Cardiac muscle cell (in vitro differentiated cells and primary cell): Measurements from ENCODE around the gene TBC1D14. TPM values are rescaled to one million over a fixed set of nuclear protein-coding genes. Genes with fewer than 3 reads are reported as not detected.

Experiments used
- DNase-seq, 2 donors: peaks; one replicate each; pipeline versions ENCODE4 v3.0.0 to v3.0.0-alpha.2; 2010 to 2017; ENCODE audit warnings: low read depth in 1 of 2, low spot score in 1 of 2
- H3K27ac ChIP-seq: fragments of 200-600 bp; sonication (generic); 2 replicates; pipeline ENCODE4 v1.5.1; 2016
- H3K27me3 ChIP-seq: fragments of 200-600 bp; sonication (generic); 2 replicates; pipeline ENCODE4 v1.6.0; 2016; ENCODE audit warnings: control low read depth
- H3K36me3 ChIP-seq: fragments of 200-600 bp; sonication (generic); 2 replicates; pipeline ENCODE4 v1.5.1; 2016; ENCODE audit warnings: control low read depth
- H3K4me1 ChIP-seq: fragments of 200-600 bp; sonication (generic); 2 replicates; pipeline ENCODE4 v1.8.1; 2017; ENCODE audit warnings: low read depth, mild to moderate bottlenecking, mixed run types
- H3K4me3 ChIP-seq: fragments of 200-600 bp; sonication (generic); 2 replicates; pipeline ENCODE4 v1.5.1; 2016; ENCODE audit warnings: mild to moderate bottlenecking
- H3K9me3 ChIP-seq: fragments of 200-600 bp; sonication (generic); 2 replicates; pipeline ENCODE4 v1.5.1; 2017; ENCODE audit warnings: low read depth, mild to moderate bottlenecking, control low read depth
- polyA plus RNA-seq: library from polyadenylated mRNA; unstranded; fragments of >200 nt; fragmentation: Nextera tagmentation; extraction: Ambion mirVana; gene quantifications from 2 replicates; pipeline ENCODE4 v1.2.1, GENCODE V29; 2016
- total RNA-seq: library from RNA; depleted of rRNA; stranded (reverse); fragments of >200 nt; gene quantifications from 2 replicates; pipeline ENCODE4 v1.2.3, GENCODE V29; 2016
- TF ChIP-seq, protein P1 (sequence below): IDR thresholded peaks from 2 replicates; pipeline ENCODE4 v1.5.1; 2012; ENCODE audit warnings: low read depth, mild to moderate bottlenecking, low read length

Gene TBC1D14
- total and polyA plus RNA-seq, 2 experiments from 2014 or later, result 30.5 to 41.8 TPM

DNA sequence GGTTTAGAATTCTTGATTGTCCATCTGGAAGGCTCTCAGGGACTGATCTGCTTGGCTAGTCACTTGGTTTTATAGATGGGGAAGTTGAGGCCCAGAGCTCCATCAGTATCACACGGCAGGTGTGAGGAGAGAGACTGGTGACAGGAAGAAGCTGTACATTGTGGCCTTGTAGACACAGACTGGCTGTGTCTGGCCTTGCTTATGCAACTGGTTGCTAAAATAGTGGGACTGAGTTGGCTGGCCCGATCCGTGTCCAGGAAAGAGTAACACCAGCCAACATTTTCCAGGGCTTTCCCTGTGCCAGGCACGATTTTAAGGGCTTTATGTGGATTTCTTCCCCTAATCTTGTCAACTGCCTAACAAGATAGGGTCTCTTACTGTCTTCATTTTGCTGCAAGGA is 2.8 kb downstream of the TBC1D14 start:
- TF ChIP-seq, protein P1, sequence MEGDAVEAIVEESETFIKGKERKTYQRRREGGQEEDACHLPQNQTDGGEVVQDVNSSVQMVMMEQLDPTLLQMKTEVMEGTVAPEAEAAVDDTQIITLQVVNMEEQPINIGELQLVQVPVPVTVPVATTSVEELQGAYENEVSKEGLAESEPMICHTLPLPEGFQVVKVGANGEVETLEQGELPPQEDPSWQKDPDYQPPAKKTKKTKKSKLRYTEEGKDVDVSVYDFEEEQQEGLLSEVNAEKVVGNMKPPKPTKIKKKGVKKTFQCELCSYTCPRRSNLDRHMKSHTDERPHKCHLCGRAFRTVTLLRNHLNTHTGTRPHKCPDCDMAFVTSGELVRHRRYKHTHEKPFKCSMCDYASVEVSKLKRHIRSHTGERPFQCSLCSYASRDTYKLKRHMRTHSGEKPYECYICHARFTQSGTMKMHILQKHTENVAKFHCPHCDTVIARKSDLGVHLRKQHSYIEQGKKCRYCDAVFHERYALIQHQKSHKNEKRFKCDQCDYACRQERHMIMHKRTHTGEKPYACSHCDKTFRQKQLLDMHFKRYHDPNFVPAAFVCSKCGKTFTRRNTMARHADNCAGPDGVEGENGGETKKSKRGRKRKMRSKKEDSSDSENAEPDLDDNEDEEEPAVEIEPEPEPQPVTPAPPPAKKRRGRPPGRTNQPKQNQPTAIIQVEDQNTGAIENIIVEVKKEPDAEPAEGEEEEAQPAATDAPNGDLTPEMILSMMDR, result no peak
- no peak overlapping the region for H3K27ac ChIP-seq
- H3K27me3 ChIP-seq, result peaks cover 3% of the 10 kb centered on the region
- H3K4me3 ChIP-seq, result no peak overlapping the region
- peaks cover 33% of the 10 kb centered on the region for H3K4me1 ChIP-seq
- no peaks in the 10 kb centered on the region for H3K36me3 ChIP-seq
- no peaks in the 10 kb centered on the region for H3K9me3 ChIP-seq
- DNase-seq, result no peak

DNA sequence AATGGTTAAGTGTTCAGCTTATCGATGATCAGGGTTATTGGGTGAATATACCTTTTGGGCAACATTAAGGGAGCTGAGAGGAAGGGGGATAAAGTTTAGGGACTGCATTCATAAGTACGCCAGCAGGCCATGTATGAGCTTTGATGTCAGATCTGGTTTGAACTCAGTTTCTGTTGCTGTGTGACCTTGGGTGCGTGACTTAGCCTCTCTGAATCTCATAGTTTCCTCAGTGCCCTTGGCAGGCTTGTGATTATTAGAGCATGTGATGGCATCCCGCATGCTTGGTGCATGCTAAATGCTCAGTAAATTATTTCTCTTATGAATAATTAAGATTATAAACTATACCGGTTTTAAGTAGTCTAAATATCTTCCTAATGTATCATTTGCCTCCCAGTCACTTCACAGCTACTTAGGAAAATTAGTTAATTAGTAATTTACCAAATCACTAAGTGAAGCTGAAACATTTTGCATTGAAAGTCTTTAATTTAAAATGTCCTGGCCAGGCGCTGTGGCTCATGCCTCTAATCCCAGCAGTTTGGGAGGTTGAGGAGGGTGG is 3.8 kb downstream of the TBC1D14 start:
- peaks cover 31% of the 10 kb centered on the region for H3K4me1 ChIP-seq
- H3K9me3 ChIP-seq, result no peaks in the 10 kb centered on the region
- no peak overlapping the region for H3K4me3 ChIP-seq
- no peak overlapping the region for H3K27ac ChIP-seq
- H3K36me3 ChIP-seq, result no peaks in the 10 kb centered on the region
- DNase-seq, result no peak
- peaks cover 3% of the 10 kb centered on the region for H3K27me3 ChIP-seq
- TF ChIP-seq, protein P1, result no peak

DNA sequence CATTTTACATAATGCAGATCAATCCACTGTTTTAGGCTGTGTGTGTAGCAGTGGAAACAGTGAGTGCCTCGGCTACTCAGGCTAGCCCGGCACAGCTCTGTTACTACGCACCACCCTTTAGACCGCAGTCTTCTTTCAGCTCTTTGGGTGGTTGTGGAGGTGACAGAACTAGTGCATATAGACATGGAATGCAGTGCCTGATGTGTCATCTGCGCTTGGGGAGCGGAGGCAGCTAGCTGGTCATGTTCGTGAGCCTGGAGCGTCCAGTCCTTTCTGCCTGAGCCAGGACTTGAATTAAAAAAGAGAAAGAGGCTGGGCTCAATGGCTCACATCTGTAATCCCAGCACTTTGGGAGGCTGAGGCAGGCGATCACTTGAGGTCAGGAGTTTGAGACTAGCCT is 4.8 kb downstream of the TBC1D14 start:
- no peaks in the 10 kb centered on the region for H3K9me3 ChIP-seq
- no peak overlapping the region for H3K27ac ChIP-seq
- H3K4me3 ChIP-seq, result no peak overlapping the region
- TF ChIP-seq, protein P1, result no peak
- peaks cover 31% of the 10 kb centered on the region for H3K4me1 ChIP-seq
- H3K36me3 ChIP-seq, result no peaks in the 10 kb centered on the region
- DNase-seq, result no peak
- H3K27me3 ChIP-seq, result peaks cover 3% of the 10 kb centered on the region

DNA sequence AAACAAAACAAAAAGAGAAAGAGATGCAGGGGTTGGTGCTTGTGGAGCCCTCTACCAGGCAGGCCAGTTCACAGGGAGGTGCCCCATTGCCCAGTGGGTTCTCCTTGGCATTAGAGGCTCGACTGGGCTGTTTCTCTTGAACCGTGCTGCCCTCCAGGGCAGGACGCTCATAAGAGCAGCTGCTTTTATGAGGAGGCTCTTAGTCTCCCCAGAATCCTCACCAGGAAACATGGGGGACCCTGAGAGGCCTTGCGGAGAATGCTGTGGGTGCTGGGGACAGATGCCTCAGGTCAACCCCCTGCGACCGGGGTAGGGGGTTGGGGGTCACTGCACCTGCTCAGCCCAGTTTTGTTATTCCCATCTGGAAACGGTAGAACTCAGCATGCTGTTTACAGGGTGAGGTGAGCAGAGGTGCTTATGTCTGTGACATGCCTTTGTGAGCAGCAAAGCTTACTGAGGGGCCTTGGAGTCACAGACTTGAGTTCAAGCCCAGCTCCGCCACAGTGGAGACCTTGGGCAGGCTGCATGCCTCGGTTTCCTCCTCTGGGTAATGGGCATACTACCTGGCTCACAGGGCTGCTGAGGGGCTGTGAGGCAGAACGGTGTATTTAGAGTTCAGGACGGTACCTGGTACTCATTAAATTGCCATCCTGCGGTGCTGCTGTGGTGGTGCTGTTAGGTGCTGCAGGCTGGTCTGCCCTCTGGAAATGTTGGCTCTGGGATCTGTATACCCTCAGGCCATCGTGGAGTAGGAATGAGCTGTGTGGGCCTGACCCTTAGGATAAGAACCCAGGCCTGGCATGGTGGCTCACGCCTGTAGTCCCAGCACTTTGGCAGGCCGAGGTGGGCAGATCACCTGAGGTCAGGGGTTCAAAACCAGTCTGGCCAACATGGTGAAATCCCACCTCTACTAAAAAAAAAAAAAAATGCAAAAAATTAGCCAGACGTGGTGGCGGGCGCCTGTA is 5.7 kb downstream of the TBC1D14 start:
- TF ChIP-seq, protein P1, result no peak
- Histone ChIP-seq H3K4me1 (peaks cover 35% of the 10 kb centered on the region), H3K27ac (no peak overlapping the region), H3K4me3 (no peak overlapping the region), H3K27me3 (peaks cover 3% of the 10 kb centered on the region), H3K36me3 (no peaks in the 10 kb centered on the region), H3K9me3 (no peaks in the 10 kb centered on the region)
- no peak for DNase-seq

DNA sequence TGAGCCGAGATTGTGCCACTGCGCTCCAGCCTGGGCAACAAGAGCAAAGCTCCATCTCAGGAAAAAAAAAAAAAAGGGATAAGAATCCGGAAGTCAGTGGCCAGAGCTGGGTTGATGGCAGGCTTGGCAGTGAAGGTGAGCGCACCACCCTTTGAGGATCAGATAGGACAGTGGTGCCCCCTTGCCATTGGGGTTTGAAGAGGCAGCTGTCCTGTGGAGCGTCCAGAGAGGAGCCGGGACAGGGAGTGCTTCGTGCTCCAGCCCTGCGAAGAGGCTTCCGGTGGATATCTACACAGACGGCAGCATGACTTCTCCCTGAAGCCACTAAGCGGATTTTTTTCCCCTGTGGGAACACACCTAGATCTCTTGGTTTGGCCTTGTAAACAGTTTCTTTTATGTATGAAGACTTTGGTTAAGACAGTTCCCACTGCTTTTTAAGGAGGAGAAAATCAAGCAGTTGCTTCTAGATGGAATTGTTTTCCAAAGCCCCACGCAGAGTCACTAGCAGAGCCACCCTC is 6.5 kb downstream of the TBC1D14 start:
- H3K4me1 ChIP-seq, result peaks cover 36% of the 10 kb centered on the region
- no peak for DNase-seq
- H3K9me3 ChIP-seq, result no peaks in the 10 kb centered on the region
- H3K27ac ChIP-seq, result no peak overlapping the region
- H3K4me3 ChIP-seq, result no peak overlapping the region
- TF ChIP-seq, protein P1, result no peak
- H3K36me3 ChIP-seq, result no peaks in the 10 kb centered on the region
- no peaks in the 10 kb centered on the region for H3K27me3 ChIP-seq
